SK-MEL-5 (cell line): Measurements from ENCODE around the gene CLDN24. TPM values are rescaled to one million over a fixed set of nuclear protein-coding genes. Genes with fewer than 3 reads are reported as not detected.
"Not testable (repeated sequence)": the region's sequence is repeated elsewhere in the genome, so short reads cannot be mapped to it uniquely, and the experiment has no call there.

Experiments used
- DNase-seq: peaks from one replicate; pipeline ENCODE4 v3.0.0-alpha.2; 2016; ENCODE audit warnings: low read depth, low spot score
- in situ Hi-C: cut with HindIII; loops from 2 replicates; pipeline ENCODE4 v1.10.0; 2016; ENCODE audit warnings: low sequenced_read_pairs, high pct_unique_total_duplicates, low pct_unique_long_range_greater_than_20kb
- total RNA-seq: library from RNA; depleted of rRNA; stranded (reverse); fragments of >200 nt; shearing (Covaris generic); gene quantifications from 2 replicates; pipeline ENCODE4 v1.2.3, GENCODE V29; 2014

CLDN24 gene
- total RNA-seq, 1 experiment from 2014 or later = not detected

GRCh38 chr4:183328832-183329231 is 6.6 kb upstream of the CLDN24 start:
- DNase-seq = no peak
- in situ Hi-C loops = no loop called here

- in situ Hi-C loops = no loop called here
- no peak for DNase-seq
Observed at GRCh38 chr4:183327827-183328226, 5.6 kb upstream of the CLDN24 start.

GRCh38 chr4:183326853-183327252 is 4.6 kb upstream of the CLDN24 start:
- DNase-seq = no peak
- in situ Hi-C loops = no loop called here

- in situ Hi-C loops, DNase-seq: not testable (repeated sequence)
Observed at GRCh38 chr4:183326387-183326786, 4.2 kb upstream of the CLDN24 start.

- in situ Hi-C loops = no loop called here
Observed at GRCh38 chr4:183324619-183325018, 2.4 kb upstream of the CLDN24 start.

GRCh38 chr4:183324056-183324455 is 1.8 kb upstream of the CLDN24 start:
- in situ Hi-C loops, DNase-seq: not testable (repeated sequence)

More at GRCh38 chr4:183324619-183325018, 2.4 kb upstream of the CLDN24 start:
- DNase-seq = no peak

- in situ Hi-C loops = no loop called here
- DNase-seq = no peak
Observed at GRCh38 chr4:183323295-183323694, 1.1 kb upstream of the CLDN24 start.

- in situ Hi-C loops = no loop called here
- peak; percentile 71 for DNase-seq
Observed at GRCh38 chr4:183321516-183321915, 710 bp downstream of the CLDN24 start.

GRCh38 chr4:183321079-183321478 is 1.1 kb downstream of the CLDN24 start:
- DNase-seq = peak; percentile 92
- in situ Hi-C loops = no loop called here

- DNase-seq = no peak
- in situ Hi-C loops = no loop called here
Observed at GRCh38 chr4:183320211-183321059, 1.8 kb downstream of the CLDN24 start, which contains the start of gene CLDN22. TSS of gene CLDN22 (minus strand) at chr4:183320276. CDS start at chr4:183320218, 58 bp downstream.

GRCh38 chr4:183318656-183319055 is 3.6 kb downstream of the CLDN24 start:
- in situ Hi-C loops = no loop called here
- DNase-seq = no peak

- in situ Hi-C loops = no loop called here
- DNase-seq = no peak
Observed at GRCh38 chr4:183314806-183315205, 7.4 kb downstream of the CLDN24 start.

- in situ Hi-C loops = no loop called here
- DNase-seq = no peak
Observed at GRCh38 chr4:183314336-183314735, 7.9 kb downstream of the CLDN24 start.

GRCh38 chr4:183312841-183313240 is 9.4 kb downstream of the CLDN24 start:
- no peak for DNase-seq
- in situ Hi-C loops = no loop called here

- in situ Hi-C loops = no loop called here
- no peak for DNase-seq
Observed at GRCh38 chr4:183306811-183307210, 15.4 kb downstream of the CLDN24 start.

GRCh38 chr4:183304538-183304937 is 17.7 kb downstream of the CLDN24 start:
- DNase-seq = no peak
- in situ Hi-C loops = no loop called here

- in situ Hi-C loops = no loop called here
- DNase-seq = no peak
Observed at GRCh38 chr4:183304067-183304466, 18.2 kb downstream of the CLDN24 start.

GRCh38 chr4:183303301-183303700 is 18.9 kb downstream of the CLDN24 start:
- DNase-seq = no peak
- in situ Hi-C loops = no loop called here

- in situ Hi-C loops = no loop called here
- no peak for DNase-seq
Observed at GRCh38 chr4:183300655-183301054, 21.6 kb downstream of the CLDN24 start.
